IPS-20b (cell line): ENCODE results near the gene MSRB1.
"Not testable (repeated sequence)": the region's sequence is repeated elsewhere in the genome, so short reads cannot be mapped to it uniquely, and the experiment has no call there.

ENCODE experiments used
- H3K27ac ChIP-seq: one replicate; pipeline ENCODE4 v1.5.1; 2013; ENCODE audit warnings: low read length
- H3K27me3 ChIP-seq: 2 replicates; pipeline ENCODE4 v1.6.1; 2013; ENCODE audit warnings: mild to moderate bottlenecking, low read length, inconsistent platforms; ENCODE audit not compliant: insufficient read depth
- H3K36me3 ChIP-seq: 2 replicates; pipeline ENCODE4 v1.6.1; 2013; ENCODE audit warnings: low read depth, mild to moderate bottlenecking, inconsistent platforms, low read length, moderate library complexity; ENCODE audit not compliant: insufficient read depth
- H3K4me1 ChIP-seq: 2 replicates; pipeline ENCODE4 v1.6.1; 2013; ENCODE audit warnings: mild to moderate bottlenecking, control low read depth, inconsistent platforms, low read length, moderate library complexity; ENCODE audit not compliant: insufficient read depth
- H3K4me3 ChIP-seq: 2 replicates; pipeline ENCODE4 v1.5.1; 2013; ENCODE audit warnings: mild to moderate bottlenecking, low read length, inconsistent platforms
- H3K9ac ChIP-seq: 2 replicates; pipeline ENCODE4 v1.6.1; 2013; ENCODE audit warnings: low read depth, mild to moderate bottlenecking, inconsistent platforms, low read length, moderate library complexity
- H3K9me3 ChIP-seq: 2 replicates; pipeline ENCODE4 v1.6.1; 2013; ENCODE audit warnings: mild to moderate bottlenecking, low read depth, low read length, inconsistent platforms; ENCODE audit not compliant: insufficient read depth

The MSRB1 gene

DNA sequence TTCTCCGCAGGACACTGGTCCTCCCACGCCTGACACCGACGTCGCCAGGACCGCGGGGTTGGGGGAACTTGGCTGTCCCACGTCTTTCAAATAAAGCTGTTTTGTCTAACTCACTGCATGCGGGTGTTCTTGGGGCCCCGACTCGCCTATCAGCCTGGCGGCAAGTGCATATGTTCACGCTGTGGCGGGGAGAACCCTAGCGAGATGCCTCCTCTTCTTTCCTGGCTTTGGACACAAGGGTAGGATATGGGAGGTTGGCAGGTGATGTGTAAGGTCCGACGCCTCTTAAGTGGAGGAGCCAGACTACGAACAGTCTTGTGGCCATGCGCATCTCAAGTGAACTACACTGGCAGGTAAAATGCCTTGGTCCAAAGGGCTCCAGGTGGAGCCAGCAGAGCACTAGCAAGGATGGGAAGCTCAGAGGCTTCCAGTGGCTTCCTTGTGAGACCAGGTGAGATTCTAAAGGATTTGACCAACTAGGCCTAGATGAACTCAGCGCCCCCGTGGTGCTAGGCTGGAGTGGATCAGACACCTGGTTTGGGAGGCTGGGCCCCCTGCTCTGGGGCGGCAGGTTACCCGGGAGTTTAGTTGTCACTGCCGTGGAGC is 22.5 kb upstream of the MSRB1 start:
- Histone ChIP-seq H3K4me1 (peaks cover 5% of the 10 kb centered on the region; the same call in 1 of the 2 replicates), H3K27me3 (no peaks in the 10 kb centered on the region), H3K4me3 (peak overlapping the region; percentile 92), H3K36me3 (peaks cover 33% of the 10 kb centered on the region), H3K9ac (peak overlapping the region; percentile 99), H3K27ac (peak overlapping the region; percentile 81), H3K9me3 (no peaks in the 10 kb centered on the region)

- H3K9me3 ChIP-seq = no peaks in the 10 kb centered on the region
- H3K4me3 ChIP-seq = peak within 1 kb of the TSS; percentile 92
- peak within 1 kb of the TSS; percentile 81 for H3K27ac ChIP-seq
- H3K36me3 ChIP-seq = peaks cover 33% of the 10 kb centered on the region
- peak within 1 kb of the TSS; percentile 99 for H3K9ac ChIP-seq
- peaks cover 5% of the 10 kb centered on the region; the same call in 1 of the 2 replicates for H3K4me1 ChIP-seq
- no peaks in the 10 kb centered on the region for H3K27me3 ChIP-seq
These were observed 21.8 kb upstream of the MSRB1 start, which contains the start of gene RPS2 for GRCh38 chr16:1964506-1965395. TSS of gene RPS2 (minus strand) at chr16:1964826. CDS start at chr16:1964625, 201 bp downstream.

GRCh38 chr16:1963806-1964505 is 21.0 kb upstream of the MSRB1 start:
- no peaks in the 10 kb centered on the region for H3K9me3 ChIP-seq
- H3K4me3 ChIP-seq = peak overlapping the region; percentile 92
- H3K27ac ChIP-seq = peak overlapping the region; percentile 66
- peaks cover 7% of the 10 kb centered on the region; the same call in 1 of the 2 replicates for H3K4me1 ChIP-seq
- peak overlapping the region; percentile 99 for H3K9ac ChIP-seq
- peaks cover 33% of the 10 kb centered on the region for H3K36me3 ChIP-seq
- peaks cover 1% of the 10 kb centered on the region; the same call in 1 of the 2 replicates for H3K27me3 ChIP-seq

- H3K27me3 ChIP-seq, H3K4me1 ChIP-seq, H3K9me3 ChIP-seq, H3K27ac ChIP-seq: not testable (repeated sequence)
- H3K4me3 ChIP-seq = peak overlapping the region; percentile 92
- peaks cover 33% of the 10 kb centered on the region for H3K36me3 ChIP-seq
- peak overlapping the region; percentile 99 for H3K9ac ChIP-seq
These were observed 19.5 kb upstream of the MSRB1 start for GRCh38 chr16:1962161-1963153.

- H3K9me3 ChIP-seq = no peaks in the 10 kb centered on the region
- H3K4me1 ChIP-seq = peaks cover 8% of the 10 kb centered on the region; the same call in 1 of the 2 replicates
- peak overlapping the region; percentile 10; the same call in 1 of the 2 replicates for H3K4me3 ChIP-seq
- H3K27me3 ChIP-seq = peaks cover 5% of the 10 kb centered on the region; the same call in 1 of the 2 replicates
- H3K36me3 ChIP-seq = peaks cover 33% of the 10 kb centered on the region
- no peak overlapping the region for H3K27ac ChIP-seq
- H3K9ac ChIP-seq = peak overlapping the region; percentile 99; the same call in 1 of the 2 replicates
These were observed 18.7 kb upstream of the MSRB1 start for GRCh38 chr16:1961651-1962067.

GRCh38 chr16:1960665-1961630 is 17.9 kb upstream of the MSRB1 start:
- Histone ChIP-seq H3K9me3 (no peaks in the 10 kb centered on the region), H3K4me1 (peaks cover 8% of the 10 kb centered on the region; the same call in 1 of the 2 replicates), H3K36me3 (peaks cover 33% of the 10 kb centered on the region), H3K27me3 (peaks cover 5% of the 10 kb centered on the region; the same call in 1 of the 2 replicates), H3K4me3 (peak overlapping the region; percentile 87), H3K9ac (peak overlapping the region; percentile 96; the same call in 1 of the 2 replicates), H3K27ac (no peak overlapping the region)

- H3K9me3 ChIP-seq = no peaks in the 10 kb centered on the region
- H3K27me3 ChIP-seq = peaks cover 5% of the 10 kb centered on the region; the same call in 1 of the 2 replicates
- H3K27ac ChIP-seq = peak within 1 kb of the TSS; percentile 83
- H3K4me1 ChIP-seq = peaks cover 8% of the 10 kb centered on the region; the same call in 1 of the 2 replicates
- peak within 1 kb of the TSS; percentile 96; the same call in 1 of the 2 replicates for H3K9ac ChIP-seq
- peak within 1 kb of the TSS; percentile 87 for H3K4me3 ChIP-seq
- peaks cover 33% of the 10 kb centered on the region for H3K36me3 ChIP-seq
These were observed 16.5 kb upstream of the MSRB1 start, which contains the start of gene NDUFB10 for GRCh38 chr16:1959269-1960039. TSS of gene NDUFB10 (plus strand) at chr16:1959538. CDS start at chr16:1959625, 87 bp downstream.

- Histone ChIP-seq H3K4me3 (peak overlapping the region; percentile 87; the same call in 1 of the 2 replicates), H3K27ac (no peak overlapping the region), H3K4me1 (peaks cover 8% of the 10 kb centered on the region; the same call in 1 of the 2 replicates), H3K36me3 (peaks cover 28% of the 10 kb centered on the region), H3K9ac (no peak overlapping the region), H3K9me3 (no peaks in the 10 kb centered on the region), H3K27me3 (peaks cover 5% of the 10 kb centered on the region; the same call in 1 of the 2 replicates)
These were observed 15.8 kb upstream of the MSRB1 start for GRCh38 chr16:1958715-1959268.

DNA sequence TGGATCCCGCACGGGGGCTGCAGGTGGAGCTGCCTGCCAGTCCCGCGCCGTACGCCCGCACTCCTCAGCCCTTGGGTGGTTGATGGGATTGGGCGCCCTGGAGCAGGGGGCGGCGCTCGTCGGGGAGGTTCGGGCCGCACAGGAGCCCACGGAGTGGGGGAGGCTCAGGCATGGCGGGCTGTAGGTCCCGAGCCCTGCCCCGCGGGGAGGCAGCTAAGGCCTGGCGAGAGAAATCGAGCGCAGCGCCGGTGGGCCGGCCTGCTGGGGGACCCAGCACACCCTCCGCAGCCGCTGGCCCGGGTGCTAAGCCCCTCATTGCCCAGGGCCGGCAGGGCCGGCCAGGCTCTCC is 15.1 kb upstream of the MSRB1 start:
- not testable (repeated sequence) for H3K27me3 ChIP-seq, H3K9ac ChIP-seq, H3K4me3 ChIP-seq, H3K27ac ChIP-seq, H3K9me3 ChIP-seq, H3K4me1 ChIP-seq
- peaks cover 22% of the 10 kb centered on the region for H3K36me3 ChIP-seq
